ENCODE measurements around the gene DDX31. TPM values are rescaled to one million over a fixed set of nuclear protein-coding genes. Genes with fewer than 3 reads are reported as not detected.

The DDX31 gene
- total RNA-seq, 1 donor from 2014 or later = 15.1 TPM

DNA sequence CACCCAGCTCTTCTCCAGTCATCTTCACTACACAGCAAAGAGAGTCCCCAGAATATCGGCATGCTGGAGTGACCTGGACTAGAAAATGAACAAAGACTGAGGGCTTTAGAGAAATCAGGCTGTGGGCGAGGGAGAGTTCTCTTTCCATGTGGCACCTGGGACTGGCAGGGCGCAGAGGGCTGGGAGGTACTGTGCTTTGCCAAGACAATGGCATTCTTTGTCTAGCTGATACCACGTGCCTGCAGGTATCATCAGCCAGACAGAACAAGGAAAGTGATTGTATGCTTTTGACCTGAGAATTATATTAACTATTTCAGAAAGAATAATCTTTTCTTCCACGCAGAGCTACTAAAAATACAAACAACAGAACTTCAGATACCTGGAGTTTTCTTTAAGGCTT is 30.5 kb downstream of the DDX31 start:
- Histone ChIP-seq H3K36me3 (ENCODE audit: control insufficient read depth, insufficient read depth, low read length) (peaks cover 4% of the 10 kb centered on the region), H3K4me3 (ENCODE audit: low read depth, low read length) (no peak overlapping the region), H3K27me3 (ENCODE audit: control insufficient read depth, insufficient read depth, low read length) (no peaks in the 10 kb centered on the region)
- no peak for DNase-seq (ENCODE audit: low read depth)
- TF ChIP-seq, protein P1, sequence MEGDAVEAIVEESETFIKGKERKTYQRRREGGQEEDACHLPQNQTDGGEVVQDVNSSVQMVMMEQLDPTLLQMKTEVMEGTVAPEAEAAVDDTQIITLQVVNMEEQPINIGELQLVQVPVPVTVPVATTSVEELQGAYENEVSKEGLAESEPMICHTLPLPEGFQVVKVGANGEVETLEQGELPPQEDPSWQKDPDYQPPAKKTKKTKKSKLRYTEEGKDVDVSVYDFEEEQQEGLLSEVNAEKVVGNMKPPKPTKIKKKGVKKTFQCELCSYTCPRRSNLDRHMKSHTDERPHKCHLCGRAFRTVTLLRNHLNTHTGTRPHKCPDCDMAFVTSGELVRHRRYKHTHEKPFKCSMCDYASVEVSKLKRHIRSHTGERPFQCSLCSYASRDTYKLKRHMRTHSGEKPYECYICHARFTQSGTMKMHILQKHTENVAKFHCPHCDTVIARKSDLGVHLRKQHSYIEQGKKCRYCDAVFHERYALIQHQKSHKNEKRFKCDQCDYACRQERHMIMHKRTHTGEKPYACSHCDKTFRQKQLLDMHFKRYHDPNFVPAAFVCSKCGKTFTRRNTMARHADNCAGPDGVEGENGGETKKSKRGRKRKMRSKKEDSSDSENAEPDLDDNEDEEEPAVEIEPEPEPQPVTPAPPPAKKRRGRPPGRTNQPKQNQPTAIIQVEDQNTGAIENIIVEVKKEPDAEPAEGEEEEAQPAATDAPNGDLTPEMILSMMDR (IDR thresholded peaks at IDR 0.05; ENCODE audit: insufficient read depth, low read length, poor library complexity, severe bottlenecking) = no peak

DNA sequence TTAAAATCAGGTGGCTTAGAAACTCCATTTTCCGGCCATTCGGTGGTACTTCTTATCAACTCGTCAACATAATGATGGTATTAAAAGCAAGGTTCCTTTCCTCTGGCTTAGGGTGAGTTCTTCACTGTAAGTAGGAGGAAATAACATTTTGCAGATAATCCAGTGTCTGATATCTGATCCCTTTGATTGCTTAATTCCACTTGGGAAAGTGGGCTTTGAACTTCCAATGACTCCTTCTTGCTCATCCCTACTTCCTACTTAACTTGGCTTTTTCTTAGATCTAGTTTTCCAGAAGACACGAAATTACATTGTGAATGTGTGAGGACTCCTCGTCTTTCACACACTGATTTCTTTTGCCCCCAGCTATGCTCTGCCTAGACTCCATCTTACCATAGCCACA is 31.5 kb downstream of the DDX31 start:
- Histone ChIP-seq H3K4me3 (ENCODE audit: low read depth, low read length) (no peak overlapping the region), H3K27me3 (ENCODE audit: control insufficient read depth, insufficient read depth, low read length) (no peaks in the 10 kb centered on the region), H3K36me3 (ENCODE audit: control insufficient read depth, insufficient read depth, low read length) (peaks cover 3% of the 10 kb centered on the region)
- TF ChIP-seq, protein P1 (IDR thresholded peaks at IDR 0.05; ENCODE audit: insufficient read depth, low read length, poor library complexity, severe bottlenecking) = no peak
- DNase-seq (ENCODE audit: low read depth) = no peak

DNA sequence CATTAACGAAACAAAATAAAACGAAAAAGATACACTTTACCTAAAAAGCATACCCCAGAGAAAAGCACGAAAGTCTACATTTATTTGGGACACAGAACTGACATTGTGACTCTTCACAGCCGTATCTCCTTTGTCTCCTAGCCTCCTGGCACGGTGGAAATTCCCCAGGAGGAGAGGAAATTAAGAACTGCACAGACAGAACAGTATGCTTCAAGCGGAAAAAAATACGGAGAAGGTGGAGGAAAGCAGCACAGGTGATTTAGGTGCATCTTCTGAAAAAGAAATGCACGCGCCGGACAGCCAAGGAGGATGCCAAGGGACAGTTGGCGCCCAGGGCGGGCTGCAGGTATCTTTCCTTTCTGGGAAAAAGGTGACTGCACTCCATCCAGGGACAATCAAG is 32.0 kb downstream of the DDX31 start:
- H3K4me3 ChIP-seq (ENCODE audit: low read depth, low read length) = no peak overlapping the region
- H3K36me3 ChIP-seq (ENCODE audit: control insufficient read depth, insufficient read depth, low read length) = peaks cover 2% of the 10 kb centered on the region
- DNase-seq (ENCODE audit: low read depth) = no peak
- H3K27me3 ChIP-seq (ENCODE audit: control insufficient read depth, insufficient read depth, low read length) = no peaks in the 10 kb centered on the region
- TF ChIP-seq, protein P1 (IDR thresholded peaks at IDR 0.05; ENCODE audit: insufficient read depth, low read length, poor library complexity, severe bottlenecking) = no peak

DNA sequence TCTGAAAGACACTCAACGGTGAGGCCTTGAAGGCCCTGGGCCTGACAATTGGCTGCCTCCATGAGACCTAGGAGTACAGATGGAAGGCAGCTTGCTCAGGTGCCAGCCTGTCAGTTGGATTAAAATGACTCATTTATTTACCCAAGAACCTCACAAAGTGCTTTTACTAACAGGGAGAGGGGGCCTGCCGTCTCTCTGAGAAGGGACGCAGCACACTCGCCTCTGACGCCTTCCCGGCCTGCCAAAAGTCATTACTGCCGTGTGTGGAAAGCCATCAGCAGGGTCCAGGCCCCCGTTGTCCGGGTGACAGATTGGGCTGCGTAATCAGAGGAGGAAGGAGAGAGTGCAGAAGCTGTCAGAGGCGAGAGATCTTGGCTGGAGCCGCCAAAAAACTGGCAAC is 32.4 kb downstream of the DDX31 start:
- TF ChIP-seq, protein P1 (IDR thresholded peaks at IDR 0.05; ENCODE audit: insufficient read depth, low read length, poor library complexity, severe bottlenecking) = no peak
- no peaks in the 10 kb centered on the region for H3K27me3 ChIP-seq (ENCODE audit: control insufficient read depth, insufficient read depth, low read length)
- DNase-seq (ENCODE audit: low read depth) = no peak

DNA sequence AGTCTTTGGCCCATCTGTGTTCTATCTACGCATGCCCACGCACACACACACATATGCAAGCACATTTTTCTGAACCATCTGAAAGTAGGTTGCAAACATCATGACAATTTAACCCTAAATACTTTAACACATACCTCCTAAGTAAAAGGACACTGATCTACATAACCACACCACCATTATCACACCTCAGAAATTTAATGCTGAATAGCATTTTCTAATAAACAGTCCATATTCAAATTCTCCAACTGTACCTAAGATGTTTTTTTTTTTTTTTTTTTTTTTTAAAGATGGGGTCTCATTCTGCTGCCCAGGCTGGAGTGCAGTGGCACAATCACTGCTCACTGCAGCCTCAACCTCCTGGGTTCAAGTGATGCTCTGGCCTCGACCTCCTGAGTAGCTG is 35.5 kb downstream of the DDX31 start:
- H3K4me3 ChIP-seq (ENCODE audit: low read depth, low read length) = no peak overlapping the region
- TF ChIP-seq, protein P1 (IDR thresholded peaks at IDR 0.05; ENCODE audit: insufficient read depth, low read length, poor library complexity, severe bottlenecking) = no peak
- H3K36me3 ChIP-seq (ENCODE audit: control insufficient read depth, insufficient read depth, low read length) = peaks cover 2% of the 10 kb centered on the region
- no peak for DNase-seq (ENCODE audit: low read depth)
- H3K27me3 ChIP-seq (ENCODE audit: control insufficient read depth, insufficient read depth, low read length) = no peaks in the 10 kb centered on the region

More for the DNA sequence above, 32.4 kb downstream of the DDX31 start:
- Histone ChIP-seq H3K36me3 (ENCODE audit: control insufficient read depth, insufficient read depth, low read length) (peaks cover 2% of the 10 kb centered on the region), H3K4me3 (ENCODE audit: low read depth, low read length) (no peak overlapping the region)

DNA sequence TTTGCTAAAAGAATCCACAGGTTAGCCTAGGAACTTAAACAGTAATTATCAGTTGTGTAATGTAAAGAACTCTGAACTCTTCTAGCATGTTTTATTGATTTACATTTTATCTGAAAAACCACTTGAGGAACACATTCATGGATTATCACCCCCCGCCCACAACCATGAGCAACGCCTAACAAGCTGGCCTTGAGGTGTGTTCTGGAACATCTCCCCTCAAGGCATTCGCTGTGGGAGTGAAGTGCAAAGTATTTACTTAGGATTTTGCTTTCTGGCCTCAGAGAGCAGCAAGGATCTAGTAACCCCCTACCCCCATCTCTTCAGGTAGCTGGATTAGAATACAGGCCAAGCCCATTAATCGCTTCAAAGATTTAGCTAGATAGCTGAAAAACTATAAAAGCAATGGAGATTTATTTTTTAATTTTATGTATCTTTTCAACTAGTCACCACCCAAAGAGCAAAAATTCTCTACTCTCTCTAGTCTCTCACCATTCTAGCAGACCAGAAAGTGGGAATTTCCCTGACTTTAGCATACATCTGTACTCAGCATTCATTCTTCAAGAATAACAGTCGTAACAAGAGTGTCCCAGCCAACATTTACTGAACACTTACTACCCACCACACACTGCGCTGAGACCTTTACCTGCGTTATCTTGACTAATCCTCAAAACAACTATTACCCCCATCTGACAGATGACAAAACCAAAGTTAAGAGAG is 37.2 kb downstream of the DDX31 start:
- no peak overlapping the region for H3K4me3 ChIP-seq (ENCODE audit: low read depth, low read length)
- H3K36me3 ChIP-seq (ENCODE audit: control insufficient read depth, insufficient read depth, low read length) = peaks cover 2% of the 10 kb centered on the region
- TF ChIP-seq, protein P1 (IDR thresholded peaks at IDR 0.05; ENCODE audit: insufficient read depth, low read length, poor library complexity, severe bottlenecking) = no peak
- H3K27me3 ChIP-seq (ENCODE audit: control insufficient read depth, insufficient read depth, low read length) = no peaks in the 10 kb centered on the region
- DNase-seq (ENCODE audit: low read depth) = no peak

Measured in kidney epithelial cell (primary cell).